Neutrophil (primary cell): ENCODE measurements around the gene CLDN12.
A peak's percentile ranks its signal among the peaks of the same experiment; 100 is the strongest.
"Not testable (repeated sequence)": the region's sequence is repeated elsewhere in the genome, so short reads cannot be mapped to it uniquely, and the experiment has no call there.

Experiments
- H3K27ac ChIP-seq: fragments of 200-600 bp; sonication (generic); 2 replicates; pipeline ENCODE4 v1.5.1; 2016; ENCODE audit warnings: mild to moderate bottlenecking, moderate library complexity
- H3K27me3 ChIP-seq: fragments of 200-600 bp; sonication (generic); 2 replicates; pipeline ENCODE4 v1.6.0; 2016; ENCODE audit warnings: mild to moderate bottlenecking
- H3K36me3 ChIP-seq: fragments of 200-600 bp; sonication (generic); 2 replicates; pipeline ENCODE4 v1.5.1; 2017
- H3K4me1 ChIP-seq, 2 experiments: fragments of 200-600 bp in 1 of 2; sonication (generic) in 1 of 2; 1 replicate in 1 of 2; 2 replicates in 1 of 2; pipeline versions ENCODE4 v1.5.1 to v1.6.1; 2013 to 2016; ENCODE audit warnings: low read depth in 1 of 2, low read length in 1 of 2, mild to moderate bottlenecking in 1 of 2, moderate library complexity in 1 of 2; ENCODE audit not compliant: control insufficient read depth in 1 of 2, insufficient read depth in 1 of 2
- H3K4me3 ChIP-seq, 2 experiments: fragments of 200-600 bp in 1 of 2; sonication (generic) in 1 of 2; 1 replicate in 1 of 2; 2 replicates in 1 of 2; pipeline ENCODE4 v1.5.1; 2013 to 2016; ENCODE audit warnings: low read depth in 1 of 2, low read length in 1 of 2, mild to moderate bottlenecking in 1 of 2, moderate library complexity in 1 of 2
- H3K9me3 ChIP-seq: fragments of 200-600 bp; sonication (generic); 2 replicates; pipeline ENCODE4 v1.5.1; 2016
- TF ChIP-seq, protein P1 (sequence below): fragments of 200-600 bp; sonication (generic); IDR thresholded peaks from 2 replicates; pipeline ENCODE4 v1.5.1; 2016; ENCODE audit warnings: antibody characterized with exemption

The CLDN12 gene

DNA sequence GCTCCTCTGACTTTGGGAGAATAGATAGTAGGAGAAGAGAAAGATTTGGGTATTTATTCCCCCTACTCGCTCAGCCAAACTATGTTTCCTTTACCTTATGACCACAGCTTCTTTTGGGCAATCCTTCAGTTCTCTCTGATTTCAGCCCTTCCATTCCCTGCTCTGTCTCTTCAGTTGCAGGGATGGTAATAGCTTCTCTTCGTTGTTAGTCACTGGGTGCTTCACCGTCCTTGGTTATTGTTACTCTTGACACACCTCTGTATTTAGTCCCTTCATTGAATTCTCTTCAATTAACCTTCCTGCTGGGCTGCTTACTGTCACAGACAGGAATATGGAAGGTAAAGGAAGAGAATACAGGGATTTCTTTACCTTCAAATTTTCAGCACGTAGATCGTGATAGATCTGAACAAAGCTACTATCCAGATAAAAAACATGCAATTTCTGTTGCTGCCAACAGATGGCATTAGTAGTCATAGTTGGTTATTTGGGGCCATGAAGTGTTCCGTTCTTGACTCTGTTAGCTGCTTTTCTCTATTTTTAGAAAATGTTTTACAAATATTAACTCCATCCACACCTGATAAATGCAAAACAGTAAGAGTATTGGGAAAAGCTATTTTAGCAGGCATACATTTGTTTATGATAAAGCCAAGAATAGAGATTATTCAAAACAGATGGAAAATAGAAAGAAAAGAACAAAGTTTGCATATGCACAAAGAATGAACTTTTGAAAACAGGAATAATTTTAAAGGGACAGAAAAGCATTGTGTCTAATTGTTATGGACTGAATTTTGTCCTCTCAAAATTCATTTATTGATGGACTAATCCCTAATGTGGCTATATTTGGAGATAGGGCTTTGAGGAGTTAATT, 52.1 kb downstream of the CLDN12 start:
- no peaks in the 10 kb centered on the region for H3K27me3 ChIP-seq
- H3K4me1 ChIP-seq, result peaks cover 0 to 5% of the 10 kb centered on the region in 2 experiments
- no peaks in the 10 kb centered on the region for H3K9me3 ChIP-seq
- no peak overlapping the region for H3K4me3 ChIP-seq
- H3K36me3 ChIP-seq, result no peaks in the 10 kb centered on the region
- TF ChIP-seq, protein P1, sequence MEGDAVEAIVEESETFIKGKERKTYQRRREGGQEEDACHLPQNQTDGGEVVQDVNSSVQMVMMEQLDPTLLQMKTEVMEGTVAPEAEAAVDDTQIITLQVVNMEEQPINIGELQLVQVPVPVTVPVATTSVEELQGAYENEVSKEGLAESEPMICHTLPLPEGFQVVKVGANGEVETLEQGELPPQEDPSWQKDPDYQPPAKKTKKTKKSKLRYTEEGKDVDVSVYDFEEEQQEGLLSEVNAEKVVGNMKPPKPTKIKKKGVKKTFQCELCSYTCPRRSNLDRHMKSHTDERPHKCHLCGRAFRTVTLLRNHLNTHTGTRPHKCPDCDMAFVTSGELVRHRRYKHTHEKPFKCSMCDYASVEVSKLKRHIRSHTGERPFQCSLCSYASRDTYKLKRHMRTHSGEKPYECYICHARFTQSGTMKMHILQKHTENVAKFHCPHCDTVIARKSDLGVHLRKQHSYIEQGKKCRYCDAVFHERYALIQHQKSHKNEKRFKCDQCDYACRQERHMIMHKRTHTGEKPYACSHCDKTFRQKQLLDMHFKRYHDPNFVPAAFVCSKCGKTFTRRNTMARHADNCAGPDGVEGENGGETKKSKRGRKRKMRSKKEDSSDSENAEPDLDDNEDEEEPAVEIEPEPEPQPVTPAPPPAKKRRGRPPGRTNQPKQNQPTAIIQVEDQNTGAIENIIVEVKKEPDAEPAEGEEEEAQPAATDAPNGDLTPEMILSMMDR, result peak; percentile 48
- no peak overlapping the region for H3K27ac ChIP-seq

DNA sequence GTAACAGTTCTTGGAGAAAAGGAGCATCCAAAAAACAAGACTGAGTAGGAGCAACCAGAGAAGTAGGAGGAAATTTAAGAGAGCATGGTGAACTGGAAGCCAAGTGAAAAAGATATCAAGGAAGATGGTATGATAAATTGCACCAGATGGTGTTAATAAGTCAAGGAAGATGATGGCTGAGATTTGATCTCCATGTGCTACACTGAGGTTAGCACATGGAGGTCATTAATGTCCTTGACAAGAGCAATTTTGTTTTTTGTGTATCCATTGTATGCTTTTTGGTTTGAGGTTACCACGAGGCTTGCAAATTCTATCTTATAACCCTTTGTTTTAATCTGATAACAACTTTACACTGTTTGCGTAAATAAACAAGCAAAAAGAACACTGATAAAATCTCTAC, 54.8 kb downstream of the CLDN12 start:
- H3K27me3 ChIP-seq, result no peaks in the 10 kb centered on the region
- H3K4me1 ChIP-seq, result peaks cover 0 to 5% of the 10 kb centered on the region in 2 experiments
- H3K9me3 ChIP-seq, result no peaks in the 10 kb centered on the region
- H3K4me3 ChIP-seq, result no peak overlapping the region
- no peak overlapping the region for H3K27ac ChIP-seq
- TF ChIP-seq, protein P1, result no peak
- H3K36me3 ChIP-seq, result no peaks in the 10 kb centered on the region

DNA sequence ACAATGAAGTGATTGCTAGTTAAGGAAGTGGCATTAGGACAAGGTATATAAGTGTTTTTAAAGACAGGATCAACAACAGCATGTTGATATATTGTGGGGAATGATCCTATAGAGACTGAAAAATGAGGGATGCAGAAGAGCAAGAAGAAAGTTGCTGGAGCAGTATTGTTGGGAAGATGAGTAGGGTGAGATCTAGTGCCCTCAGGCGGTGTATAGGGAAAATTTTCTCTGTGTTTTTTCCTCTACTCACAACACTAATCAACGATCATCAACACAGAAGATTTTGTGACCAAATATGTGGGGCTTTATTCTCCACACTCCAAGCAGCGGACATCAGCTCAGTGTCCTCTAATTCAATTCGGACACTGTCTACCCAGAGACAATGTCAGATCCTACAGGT, 56.6 kb downstream of the CLDN12 start:
- no peaks in the 10 kb centered on the region for H3K27me3 ChIP-seq
- TF ChIP-seq, protein P1, result no peak
- peaks cover 0 to 5% of the 10 kb centered on the region in 2 experiments for H3K4me1 ChIP-seq
- no peak overlapping the region for H3K27ac ChIP-seq
- H3K9me3 ChIP-seq, result no peaks in the 10 kb centered on the region
- no peaks in the 10 kb centered on the region for H3K36me3 ChIP-seq
- no peak overlapping the region for H3K4me3 ChIP-seq

DNA sequence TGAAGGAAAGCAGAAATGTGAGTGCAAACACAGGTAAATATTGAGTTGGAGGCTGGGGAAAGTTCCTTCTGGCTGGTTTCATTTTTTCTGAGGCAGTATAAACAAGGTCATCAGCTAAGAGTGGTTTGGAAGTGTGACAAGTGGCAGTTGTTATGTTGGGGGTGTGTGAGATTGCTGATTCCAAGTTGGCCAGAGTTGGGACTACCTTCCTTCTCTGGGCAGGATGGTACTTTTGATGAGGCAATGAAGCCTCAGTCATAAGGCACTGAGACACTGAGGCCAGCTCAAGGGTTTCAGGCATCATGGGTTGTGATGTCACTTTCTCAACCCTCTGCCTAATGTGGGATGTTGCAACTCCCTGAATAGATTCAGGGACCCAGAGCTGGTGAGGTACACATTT, 58.0 kb downstream of the CLDN12 start:
- H3K4me3 ChIP-seq, result no peak overlapping the region
- H3K9me3 ChIP-seq, result no peaks in the 10 kb centered on the region
- TF ChIP-seq, protein P1, result no peak
- no peaks in the 10 kb centered on the region for H3K27me3 ChIP-seq
- H3K36me3 ChIP-seq, result no peaks in the 10 kb centered on the region
- H3K27ac ChIP-seq, result no peak overlapping the region
- no peaks in the 10 kb centered on the region for H3K4me1 ChIP-seq

DNA sequence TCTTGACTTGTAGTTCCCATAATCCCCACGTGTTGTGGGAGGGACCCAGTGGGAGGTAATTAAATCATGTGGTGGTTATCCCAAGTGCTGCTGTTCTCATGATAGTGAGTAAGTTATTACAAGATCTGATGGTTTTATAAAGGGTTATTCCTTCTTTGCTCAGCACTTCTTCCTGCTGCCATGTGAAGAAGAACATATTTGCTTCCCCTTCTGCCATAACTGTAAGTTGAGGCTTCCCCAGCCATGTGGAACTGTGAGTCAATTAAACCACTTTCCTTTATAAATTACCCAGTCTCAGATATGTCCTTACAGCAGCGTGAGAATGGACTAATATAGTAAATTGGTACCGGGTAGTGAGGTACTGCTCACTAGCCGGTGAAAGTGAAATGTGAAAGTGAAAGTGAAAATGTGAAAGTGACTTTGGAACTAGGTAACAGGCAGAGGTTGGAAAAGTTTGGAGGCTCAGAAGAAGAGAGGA, 59.9 kb downstream of the CLDN12 start:
- H3K27me3 ChIP-seq, H3K9me3 ChIP-seq, H3K4me1 ChIP-seq, H3K36me3 ChIP-seq: not testable (repeated sequence)
- Histone ChIP-seq H3K27ac (peak overlapping the region; percentile 43), H3K4me3 (peak overlapping the region in 1 of 2 experiments; percentile 49)
